Measurements from ENCODE around the gene TPPP.
"Not testable (repeated sequence)": the region's sequence is repeated elsewhere in the genome, so short reads cannot be mapped to it uniquely, and the experiment has no call there.

- TF ChIP-seq CTCF (IDR thresholded peaks at IDR 0.05); TCF7 (CRISPR knock-in tag; IDR thresholded peaks at IDR 0.05; ENCODE audit: low read depth); TEAD1 (CRISPR knock-in tag; IDR thresholded peaks at IDR 0.05); ATF3 (CRISPR knock-in tag; conservative IDR thresholded peaks at IDR 0.05); FOXK1 (CRISPR knock-in tag; IDR thresholded peaks at IDR 0.05); ATF6 (CRISPR knock-in tag; IDR thresholded peaks at IDR 0.05): not testable (repeated sequence)
These were observed 567 bp downstream of the TPPP start for GRCh38 chr5:692529-693041.
